Central memory CD8-positive, alpha-beta T cell (primary cell): Measurements from ENCODE around the gene FBXO45.
A peak's percentile ranks its signal among the peaks of the same experiment; 100 is the strongest.
"Not testable (repeated sequence)": the region's sequence is repeated elsewhere in the genome, so short reads cannot be mapped to it uniquely, and the experiment has no call there.

Experiments
- ATAC-seq: fragments of 150-1000 bp; cut with Tn5 transposase; replicated peaks from 2 replicates; pipeline ENCODE4 v1.10.0; 2022; ENCODE audit warnings: mild to moderate bottlenecking, moderate FRiP score, moderate number of reproducible peaks; ENCODE audit not compliant: poor library complexity, severe bottlenecking; ENCODE audit errors: extremely low read depth
- DNase-seq, 2 donors: peaks; one replicate each; pipeline ENCODE4 v3.0.0; 2021; ENCODE audit warnings: low spot score in 2 of 2
- H3K27ac Mint-ChIP-seq: one replicate; pipeline ENCODE4 v1.8.0; 2022; ENCODE audit warnings: low read depth, mild to moderate bottlenecking, moderate library complexity, mixed read lengths
- H3K27me3 Mint-ChIP-seq: one replicate; pipeline ENCODE4 v1.8.0; 2022; ENCODE audit warnings: mixed read lengths
- H3K36me3 Mint-ChIP-seq: one replicate; pipeline ENCODE4 v1.8.0; 2022; ENCODE audit warnings: mild to moderate bottlenecking, moderate library complexity, mixed read lengths; ENCODE audit not compliant: insufficient read depth
- H3K4me1 Mint-ChIP-seq: one replicate; pipeline ENCODE4 v1.8.0; 2022; ENCODE audit warnings: mixed read lengths
- H3K4me3 Mint-ChIP-seq: one replicate; pipeline ENCODE4 v1.8.0; 2022; ENCODE audit warnings: mild to moderate bottlenecking, moderate library complexity, mixed read lengths
- H3K9me3 Mint-ChIP-seq: one replicate; pipeline ENCODE4 v1.8.0; 2022; ENCODE audit warnings: mixed read lengths

FBXO45 gene

DNA sequence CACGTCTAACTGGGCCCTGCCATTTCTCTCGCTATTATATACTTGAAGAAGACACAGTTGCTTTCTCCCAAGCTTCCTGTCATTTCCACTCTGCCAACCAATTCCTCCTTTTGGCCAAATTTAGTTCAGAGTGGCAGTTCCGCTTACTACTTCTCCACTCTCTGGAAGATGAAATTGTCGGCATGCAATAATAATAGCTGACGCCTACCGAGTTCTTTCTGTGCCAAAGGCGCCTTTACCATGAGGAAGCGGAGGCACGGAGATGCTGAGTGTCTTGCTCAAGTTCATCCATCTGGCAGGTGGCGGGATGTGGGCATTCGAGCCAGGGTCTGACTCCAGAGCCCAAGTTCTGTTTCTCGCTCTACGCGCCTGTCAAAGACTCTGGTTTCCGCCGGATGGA is 56.4 kb downstream of the FBXO45 start:
- Mint-ChIP-seq H3K36me3 (peaks cover 4% of the 10 kb centered on the region), H3K27me3 (no peaks in the 10 kb centered on the region), H3K27ac (peak overlapping the region; percentile 50), H3K4me3 (peak overlapping the region; percentile 70), H3K4me1 (peaks cover 30% of the 10 kb centered on the region), H3K9me3 (no peaks in the 10 kb centered on the region)
- ATAC-seq (no peak), DNase-seq (no peak)

DNA sequence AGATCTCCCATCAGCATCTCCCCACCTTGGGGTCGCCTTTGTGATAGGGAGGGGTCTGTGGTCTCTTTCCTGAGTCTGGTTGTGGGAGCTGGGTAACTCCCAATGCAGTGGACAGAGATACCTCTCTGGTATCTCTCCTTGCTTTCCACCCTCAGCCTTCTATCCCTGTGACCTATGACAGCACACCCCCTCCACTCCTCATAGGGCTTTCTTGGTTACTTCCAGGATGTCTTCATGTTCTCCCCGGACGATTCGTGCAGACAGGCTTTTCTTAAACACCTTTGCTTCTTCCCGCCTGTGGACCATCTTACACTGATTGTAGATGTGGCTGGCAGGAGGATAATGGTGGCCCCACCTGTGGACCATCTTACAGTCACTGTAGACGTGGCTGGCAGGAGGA is 56.9 kb downstream of the FBXO45 start:
- no peaks in the 10 kb centered on the region for H3K9me3 Mint-ChIP-seq

GRCh38 chr3:196627918-196628231 is 59.4 kb downstream of the FBXO45 start:
- Mint-ChIP-seq H3K4me1 (peaks cover 50% of the 10 kb centered on the region), H3K4me3 (no peak overlapping the region), H3K36me3 (peaks cover 14% of the 10 kb centered on the region), H3K27ac (no peak overlapping the region), H3K9me3 (no peaks in the 10 kb centered on the region), H3K27me3 (no peaks in the 10 kb centered on the region)
- ATAC-seq, result no peak
- DNase-seq, result no peak

More for the DNA sequence above, 56.9 kb downstream of the FBXO45 start:
- Mint-ChIP-seq H3K4me3 (peak overlapping the region; percentile 70), H3K27ac (no peak overlapping the region), H3K27me3 (no peaks in the 10 kb centered on the region), H3K36me3 (peaks cover 4% of the 10 kb centered on the region), H3K4me1 (peaks cover 31% of the 10 kb centered on the region)
- DNase-seq (no peak), ATAC-seq (no peak)

GRCh38 chr3:196629228-196629627 is 60.8 kb downstream of the FBXO45 start:
- ATAC-seq (no peak), DNase-seq (no peak)
- Mint-ChIP-seq H3K9me3 (no peaks in the 10 kb centered on the region), H3K27me3 (no peaks in the 10 kb centered on the region), H3K4me1 (peaks cover 62% of the 10 kb centered on the region), H3K27ac (no peak overlapping the region), H3K4me3 (no peak overlapping the region), H3K36me3 (peaks cover 14% of the 10 kb centered on the region)

DNA sequence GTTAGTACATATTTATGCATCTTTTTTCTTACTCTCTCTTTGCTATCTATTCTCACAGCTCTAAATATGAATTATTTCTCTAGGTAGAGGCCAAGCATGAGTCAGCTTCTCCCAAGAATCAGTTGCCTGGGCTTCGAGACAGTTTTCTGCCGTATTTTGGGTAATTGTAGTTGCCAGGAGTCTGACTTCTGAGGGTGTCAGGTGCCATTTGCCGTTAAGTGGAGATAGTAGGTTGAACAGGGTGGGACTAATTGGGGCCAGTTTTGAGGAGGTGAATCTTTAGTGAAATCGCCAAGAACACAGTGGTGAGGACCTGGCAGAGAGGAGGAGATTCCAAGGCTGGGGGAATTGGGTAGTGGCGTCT is 63.2 kb downstream of the FBXO45 start:
- peaks cover 56% of the 10 kb centered on the region for H3K4me1 Mint-ChIP-seq
- ATAC-seq, result peak; percentile 17

DNA sequence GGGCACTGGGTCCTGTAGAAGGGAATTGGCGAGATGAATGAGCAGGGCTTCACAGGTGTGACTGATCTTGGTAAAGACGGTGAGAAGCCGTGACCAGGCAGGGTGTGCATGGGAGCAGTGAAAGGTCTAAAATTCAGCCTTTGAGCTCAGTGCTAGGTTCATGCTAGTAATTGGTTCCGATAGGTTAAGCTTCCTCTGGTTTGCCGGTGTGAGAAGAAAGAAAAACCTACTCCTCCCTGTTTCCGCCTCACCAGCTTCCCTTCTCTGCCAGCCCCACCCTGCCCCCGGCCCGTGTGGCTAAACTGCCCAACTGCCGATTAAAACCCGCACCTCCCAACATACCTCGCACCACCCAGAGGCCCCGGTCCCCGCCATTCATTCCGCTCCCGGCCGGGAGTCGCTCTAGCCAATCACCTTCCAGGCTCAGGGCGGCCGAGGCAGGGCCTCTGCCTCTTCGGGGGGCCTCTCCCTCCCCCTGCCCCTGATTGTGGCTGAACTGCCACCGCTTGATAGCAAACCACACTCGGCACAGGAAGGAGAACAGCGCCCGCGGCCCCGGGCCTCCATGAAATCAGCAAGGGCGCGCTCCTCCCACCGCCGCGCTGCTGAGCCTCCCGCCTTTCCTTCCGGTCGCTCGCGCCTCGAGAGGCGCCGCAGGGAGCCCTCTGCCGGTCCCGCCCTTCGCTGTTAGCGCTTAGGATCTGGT is 63.7 kb downstream of the FBXO45 start:
- Mint-ChIP-seq H3K4me3 (peak overlapping the region; percentile 72), H3K4me1 (peaks cover 56% of the 10 kb centered on the region), H3K9me3 (no peaks in the 10 kb centered on the region), H3K27ac (peak overlapping the region; percentile 90), H3K27me3 (no peaks in the 10 kb centered on the region), H3K36me3 (peaks cover 14% of the 10 kb centered on the region)
- DNase-seq, result peak; percentile 74 to 86
- peak; percentile 86 for ATAC-seq

More for the DNA sequence above, 63.2 kb downstream of the FBXO45 start:
- Mint-ChIP-seq H3K9me3 (no peaks in the 10 kb centered on the region), H3K27ac (peak overlapping the region; percentile 90), H3K27me3 (no peaks in the 10 kb centered on the region), H3K4me3 (peak overlapping the region; percentile 72), H3K36me3 (peaks cover 14% of the 10 kb centered on the region)
- DNase-seq, result no peak

DNA sequence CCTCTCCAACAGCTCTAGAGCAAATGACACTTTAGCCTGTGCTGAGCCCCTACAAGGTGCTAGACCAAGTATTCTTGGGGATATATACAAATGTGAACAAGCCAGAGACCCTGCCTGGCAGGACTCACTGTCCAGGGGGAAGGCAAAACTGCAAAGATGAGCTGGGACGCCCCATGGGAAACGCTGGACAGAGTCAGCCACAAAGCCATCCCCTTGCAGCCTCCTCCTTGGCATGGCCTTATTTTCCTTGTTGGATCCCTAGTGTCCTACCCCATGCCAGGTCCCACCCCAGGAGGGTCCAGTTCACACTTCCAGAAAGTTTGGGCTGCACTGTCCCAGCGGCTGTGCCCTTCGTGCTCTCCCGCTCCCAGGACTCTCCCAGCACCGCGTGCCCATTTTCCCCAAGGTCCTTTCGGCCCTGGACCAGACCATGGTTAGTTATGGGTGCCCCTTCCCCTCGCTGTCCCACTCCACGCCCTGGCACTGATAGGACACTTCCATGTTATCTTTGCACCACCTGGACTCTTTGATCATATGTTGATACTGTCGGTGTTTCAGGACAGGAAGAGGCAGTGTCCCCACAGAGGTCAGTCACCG is 65.2 kb downstream of the FBXO45 start:
- H3K27ac Mint-ChIP-seq, result peak overlapping the region; percentile 90
- no peaks in the 10 kb centered on the region for H3K9me3 Mint-ChIP-seq
- peaks cover 69% of the 10 kb centered on the region for H3K4me1 Mint-ChIP-seq
- H3K27me3 Mint-ChIP-seq, result no peaks in the 10 kb centered on the region
- H3K4me3 Mint-ChIP-seq, result peak overlapping the region; percentile 64
- H3K36me3 Mint-ChIP-seq, result peaks cover 14% of the 10 kb centered on the region
- ATAC-seq, result no peak
- no peak for DNase-seq

DNA sequence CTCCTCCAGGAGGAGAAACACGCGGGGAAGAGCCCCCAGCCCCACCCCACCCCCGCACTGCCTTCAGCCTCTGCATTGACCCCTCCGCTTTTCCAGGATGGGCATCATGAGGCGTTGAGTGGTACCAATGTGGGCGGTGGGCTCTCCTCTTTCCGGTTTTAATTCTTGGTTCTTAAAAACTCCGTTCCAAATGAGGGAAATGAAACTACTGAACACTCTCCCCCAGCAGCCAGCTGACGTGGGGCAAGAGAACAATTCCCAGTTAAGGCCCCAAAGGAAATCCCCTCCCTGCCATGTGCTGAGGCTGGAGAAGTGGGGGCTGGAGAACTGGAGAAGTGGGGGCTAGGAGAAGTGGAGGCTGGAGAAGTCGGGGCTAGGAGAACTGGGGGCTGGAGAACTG is 65.8 kb downstream of the FBXO45 start:
- H3K9me3 Mint-ChIP-seq, result no peaks in the 10 kb centered on the region
- peaks cover 74% of the 10 kb centered on the region for H3K4me1 Mint-ChIP-seq
- H3K4me3 Mint-ChIP-seq, result no peak overlapping the region
- DNase-seq (no peak), ATAC-seq (no peak)
- no peaks in the 10 kb centered on the region for H3K27me3 Mint-ChIP-seq
- H3K27ac Mint-ChIP-seq, result peak overlapping the region; percentile 90
- peaks cover 14% of the 10 kb centered on the region for H3K36me3 Mint-ChIP-seq

- no peak for DNase-seq
- Mint-ChIP-seq H3K9me3 (no peaks in the 10 kb centered on the region), H3K4me3 (no peak overlapping the region), H3K27ac (no peak overlapping the region), H3K27me3 (no peaks in the 10 kb centered on the region), H3K4me1 (peaks cover 76% of the 10 kb centered on the region), H3K36me3 (peaks cover 17% of the 10 kb centered on the region)
- no peak for ATAC-seq
Observed at GRCh38 chr3:196634829-196635228, 66.4 kb downstream of the FBXO45 start.

- H3K9me3 Mint-ChIP-seq, result no peaks in the 10 kb centered on the region
Observed at GRCh38 chr3:196636369-196637349, 68.2 kb downstream of the FBXO45 start.

DNA sequence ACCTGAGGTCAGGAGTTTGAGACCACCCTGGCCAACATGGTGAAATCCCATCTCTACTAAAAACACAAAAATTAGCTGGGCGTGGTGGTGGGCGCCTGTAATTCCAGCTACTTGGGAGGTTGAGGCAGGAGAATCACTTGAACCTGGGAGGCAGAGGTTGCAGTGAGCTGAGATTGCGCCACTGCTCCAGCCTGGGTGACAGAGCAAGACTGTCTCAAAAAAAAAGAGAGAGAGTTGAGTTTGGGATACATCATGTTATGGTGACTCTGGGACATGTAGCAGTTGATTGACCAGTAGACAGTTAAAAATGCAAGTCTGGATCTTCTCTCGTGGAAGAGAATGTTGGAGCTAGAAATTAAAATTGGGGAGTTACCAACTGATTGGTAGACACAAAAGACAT is 69.5 kb downstream of the FBXO45 start:
- not testable (repeated sequence) for H3K9me3 Mint-ChIP-seq, H3K27ac Mint-ChIP-seq, ATAC-seq, DNase-seq, H3K36me3 Mint-ChIP-seq, H3K27me3 Mint-ChIP-seq
- peaks cover 74% of the 10 kb centered on the region for H3K4me1 Mint-ChIP-seq
- H3K4me3 Mint-ChIP-seq, result peak overlapping the region; percentile 92

More at GRCh38 chr3:196636369-196637349, 68.2 kb downstream of the FBXO45 start:
- Mint-ChIP-seq H3K27me3 (no peaks in the 10 kb centered on the region), H3K36me3 (peaks cover 17% of the 10 kb centered on the region), H3K27ac (peak overlapping the region; percentile 38), H3K4me3 (no peak overlapping the region), H3K4me1 (peaks cover 74% of the 10 kb centered on the region)
- DNase-seq (no peak), ATAC-seq (no peak)
